Endothelial cell of umbilical vein (primary cell): ENCODE results near the gene PLEKHM2. TPM values are rescaled to one million over a fixed set of nuclear protein-coding genes. Genes with fewer than 3 reads are reported as not detected.
A peak's percentile ranks its signal among the peaks of the same experiment; 100 is the strongest.

Source experiments
- BruUV-seq: library from RNA; stranded (reverse); fragments of 400-500 nt; replicated peaks from 2 replicates; lab custom pipeline; 2021; lab: Mats Ljungman, UMichigan
- CTCF ChIA-PET: fragments of 300-600, 350-600 bp; sonication (Branson Sonifier 250); formaldehyde crosslinking; loops from one replicate; lab custom pipeline; 2021; ENCODE audit warnings: antibody characterized with exemption, inconsistent platforms; lab: Charles Lee
- POLR2A ChIA-PET: fragments of 300-600, 350-600 bp; sonication (Branson Sonifier 250); formaldehyde crosslinking; loops from one replicate; lab custom pipeline; 2021; ENCODE audit warnings: antibody characterized with exemption, inconsistent platforms; lab: Charles Lee
- DNase-seq: peaks from one replicate; pipeline ENCODE4 v3.0.0-alpha.2; 2011; ENCODE audit warnings: low read depth, low spot score
- FAIRE-seq: peaks from 2 replicates; lab custom pipeline; 2011; peaks lifted over from hg19 to GRCh38; lab: Jason Lieb, UNC
- H2AFZ ChIP-seq: 2 replicates; pipeline ENCODE4 v1.6.0; 2012; ENCODE audit warnings: low read depth, low read length, control low read depth, inconsistent platforms
- H3K27ac ChIP-seq: 2 replicates; pipeline ENCODE4 v1.5.1; 2011; ENCODE audit warnings: low read depth, mild to moderate bottlenecking, control low read depth, low read length, moderate library complexity; ENCODE audit not compliant: insufficient read depth
- H3K27me3 ChIP-seq, 2 experiments: 2 replicates each; pipeline versions ENCODE4 v1.6.0 to v1.6.1; 2011; ENCODE audit warnings: low read length in 2 of 2, mixed read lengths in 1 of 2; ENCODE audit not compliant: control insufficient read depth in 2 of 2, insufficient read depth in 2 of 2
- H3K36me3 ChIP-seq, 2 experiments: 2 replicates in 1 of 2; 3 replicates in 1 of 2; pipeline ENCODE4 v1.5.1; 2011; ENCODE audit warnings: low read length in 2 of 2, mild to moderate bottlenecking in 1 of 2, moderate library complexity in 1 of 2; ENCODE audit not compliant: control insufficient read depth in 2 of 2, insufficient read depth in 2 of 2; ENCODE audit errors: extremely low read depth in 1 of 2
- H3K4me1 ChIP-seq: 3 replicates; pipeline ENCODE4 v1.5.1; 2011; ENCODE audit warnings: mild to moderate bottlenecking, low read length; ENCODE audit not compliant: control insufficient read depth, insufficient read depth; ENCODE audit errors: extremely low read depth
- H3K4me2 ChIP-seq: 2 replicates; pipeline ENCODE4 v1.6.1; 2011; ENCODE audit warnings: low read length, control low read depth, mixed read lengths; ENCODE audit not compliant: insufficient read depth
- H3K4me3 ChIP-seq, 3 experiments: fragments of 200-600 bp in 1 of 3; sonication (generic), shearing (Covaris generic) in 1 of 3; replicated peaks in 1 of 3; 2 replicates each; pipeline ENCODE4 v1.5.1; 2011 to 2016; ENCODE audit warnings: control low read depth in 3 of 3, low read length in 3 of 3, mild to moderate bottlenecking in 2 of 3, inconsistent platforms in 1 of 3, low read depth in 1 of 3, moderate library complexity in 1 of 3; ENCODE audit not compliant: insufficient read depth in 1 of 3
- H3K79me2 ChIP-seq: 2 replicates; pipeline ENCODE4 v1.6.0; 2012; ENCODE audit warnings: low read length, inconsistent platforms; ENCODE audit not compliant: control insufficient read depth, insufficient read depth
- H3K9ac ChIP-seq: replicated peaks from 2 replicates; pipeline ENCODE3; 2011; ENCODE audit warnings: low read length, control low read depth; ENCODE audit not compliant: insufficient read depth; ENCODE audit errors: extremely low read depth
- H3K9me1 ChIP-seq: replicated peaks from 3 replicates; pipeline ENCODE4 v1.6.0; 2011; ENCODE audit warnings: mild to moderate bottlenecking, low read length; ENCODE audit not compliant: control insufficient read depth, insufficient read depth; ENCODE audit errors: extremely low read depth
- H3K9me3 ChIP-seq: replicated peaks from 2 replicates; pipeline ENCODE4 v1.5.1; 2012; ENCODE audit warnings: low read length, inconsistent platforms; ENCODE audit not compliant: control insufficient read depth, insufficient read depth
- H4K20me1 ChIP-seq: replicated peaks from 2 replicates; pipeline ENCODE3; 2011; ENCODE audit warnings: mild to moderate bottlenecking, low read length; ENCODE audit not compliant: control insufficient read depth, insufficient read depth; ENCODE audit errors: extremely low read depth
- CTCF ChIP-seq, 2 donors: IDR thresholded peaks; 1 replicate in 1 of 2; 2 replicates in 1 of 2; pipeline ENCODE4 v1.5.1; 2011; ENCODE audit warnings: low read length in 2 of 2, mild to moderate bottlenecking in 2 of 2, moderate library complexity in 2 of 2, control low read depth in 1 of 2, inconsistent platforms in 1 of 2, low read depth in 1 of 2; ENCODE audit not compliant: insufficient read depth in 1 of 2; ENCODE audit errors: extremely low read depth in 1 of 2
- EZH2 ChIP-seq: IDR thresholded peaks from 2 replicates; pipeline ENCODE4 v1.6.1; 2012; ENCODE audit warnings: borderline replicate concordance, low read depth, mild to moderate bottlenecking, moderate library complexity, low read length, inconsistent platforms; ENCODE audit not compliant: severe bottlenecking
- MYC ChIP-seq: IDR thresholded peaks from one replicate; pipeline ENCODE4 v1.6.1; 2011; ENCODE audit warnings: mild to moderate bottlenecking, low read depth, low read length
- POLR2A ChIP-seq: IDR thresholded peaks from 2 replicates; pipeline ENCODE4 v1.6.1; 2012; ENCODE audit warnings: low read depth, mild to moderate bottlenecking, control low read depth, low read length
- dilution Hi-C: fragments of 300-500 bp; cut with MboI; formaldehyde crosslinking; loops from one replicate; pipeline ENCODE4 v1.15.0; 2019; ENCODE audit warnings: low sequenced_read_pairs; ENCODE audit not compliant: extremely low pct_ligation_motif_present
- intact Hi-C: fragments of 100-400 bp; cut with micrococcal nuclease; formaldehyde crosslinking; loops from one replicate; pipeline ENCODE4 v1.10.0; 2022
- polyA plus RNA-seq, 4 experiments: library from polyadenylated mRNA; depleted of rRNA in 3 of 4; stranded (reverse) in 3 of 4; unstranded in 1 of 4; fragments of >200 nt; gene quantifications; 2 replicates each; pipeline versions ENCODE4 v1.2.1 to v1.2.3, GENCODE V29; 2011 to 2012; ENCODE audit warnings: missing spikeins in 1 of 4
- total RNA-seq: library from RNA; stranded (reverse); gene quantifications from 2 replicates; pipeline ENCODE4 v1.2.3, GENCODE V29; 2021

The PLEKHM2 gene
- total and polyA plus RNA-seq, 2 donors (not counting 3 experiments of a cell fraction or from before 2014, with no cell fraction given): 60.6 to 67.5 TPM

GRCh38 chr1:15761366-15762128, 77.4 kb downstream of the PLEKHM2 start:
- DNase-seq (no peak), FAIRE-seq (peak; percentile 79)
- Histone ChIP-seq H3K27ac (peak overlapping the region; percentile 81), H3K4me2 (peak overlapping the region; percentile 95), H2AFZ (no peak overlapping the region), H4K20me1 (no peaks in the 10 kb centered on the region), H3K9me3 (no peaks in the 10 kb centered on the region), H3K36me3 (peaks cover 15 to 27% of the 10 kb centered on the region in 2 experiments), H3K79me2 (peaks cover 78% of the 10 kb centered on the region), H3K9me1 (no peaks in the 10 kb centered on the region), H3K9ac (peak overlapping the region; percentile 96), H3K27me3 (no peaks in the 10 kb centered on the region), H3K4me1 (peaks cover 57% of the 10 kb centered on the region), H3K4me3 (peak overlapping the region; percentile 23 to 99 (median 92))
- ChIA-PET CTCF (interaction anchor here (1.2 to 4.4 kb wide), 5 partner anchors 13 to 165 kb away, joined by 4 to 31 read pairs (median 4); no protein-coding TSS in a partner anchor), POLR2A (interaction anchor here (0.5 to 1.0 kb wide), 3 partner anchors 15 to 190 kb away, joined by 3 to 4 read pairs (median 3); no protein-coding TSS in a partner anchor)
- dilution Hi-C loops: no loop called here
- intact Hi-C loops: loop anchor here (2.0 to 5.0 kb wide), 3 partner anchors 73 to 164 kb away; partner anchors contain the start of gene PLEKHM2
- TF ChIP-seq MYC: no peak
- TF ChIP-seq POLR2A: no peak
- no peak for TF ChIP-seq CTCF (IDR thresholded peaks at IDR 0.05; ENCODE audit: extremely low read depth in 1 of 2, insufficient read depth in 1 of 2, low read depth in 1 of 2, low read length in 2 of 2)
- TF ChIP-seq EZH2: no peak
- no TSS peak for BruUV-seq
